NT2/D1 (cell line): ENCODE results near the gene LIPH.
A peak's percentile ranks its signal among the peaks of the same experiment; 100 is the strongest.

ENCODE experiments used
- DNase-seq: peaks from one replicate; pipeline ENCODE4 v3.0.0-alpha.2; 2011; ENCODE audit warnings: low read depth, low spot score
- H3K27me3 ChIP-seq: 2 replicates; pipeline ENCODE4 v1.6.0; 2011; ENCODE audit warnings: mild to moderate bottlenecking; ENCODE audit not compliant: insufficient read length, insufficient read depth
- H3K36me3 ChIP-seq: 2 replicates; pipeline ENCODE4 v1.6.1; 2011; ENCODE audit warnings: mild to moderate bottlenecking, low read length, mixed read lengths; ENCODE audit not compliant: insufficient read depth, insufficient read length
- H3K4me1 ChIP-seq: 2 replicates; pipeline ENCODE4 v1.5.1; 2011; ENCODE audit not compliant: insufficient read depth, insufficient read length
- H3K4me3 ChIP-seq: 2 replicates; pipeline ENCODE4 v1.5.1; 2011; ENCODE audit warnings: low read depth; ENCODE audit not compliant: insufficient read length
- H3K9ac ChIP-seq: 2 replicates; pipeline ENCODE4 v1.6.0; 2011; ENCODE audit warnings: low read depth; ENCODE audit not compliant: insufficient read length
- H3K9me3 ChIP-seq: 2 replicates; pipeline ENCODE4 v1.5.1; 2011; ENCODE audit warnings: mild to moderate bottlenecking, low read length; ENCODE audit not compliant: insufficient read depth
- SUZ12 ChIP-seq: IDR thresholded peaks from 2 replicates; pipeline ENCODE4 v1.6.1; 2011; ENCODE audit not compliant: insufficient read length, insufficient read depth; ENCODE audit errors: extremely low read depth
- YY1 ChIP-seq: IDR thresholded peaks from 2 replicates; pipeline ENCODE4 v1.6.1; 2011; ENCODE audit not compliant: insufficient read length, insufficient read depth
- ZNF274 ChIP-seq: IDR thresholded peaks from 2 replicates; pipeline ENCODE4 v1.6.1; 2011; ENCODE audit warnings: mild to moderate bottlenecking, low read depth, low read length

Gene LIPH

GRCh38 chr3:185465471-185465870, 86.9 kb downstream of the LIPH start:
- no peak overlapping the region for H3K9ac ChIP-seq
- no peak overlapping the region for H3K4me3 ChIP-seq
- H3K36me3 ChIP-seq, result peaks cover 8% of the 10 kb centered on the region
- no peak for DNase-seq
- TF ChIP-seq ZNF274, result no peak
- no peak for TF ChIP-seq YY1
- no peak for TF ChIP-seq SUZ12
- no peaks in the 10 kb centered on the region for H3K27me3 ChIP-seq
- peaks cover 2% of the 10 kb centered on the region for H3K4me1 ChIP-seq
- no peaks in the 10 kb centered on the region for H3K9me3 ChIP-seq

GRCh38 chr3:185460719-185461350, 91.6 kb downstream of the LIPH start:
- no peaks in the 10 kb centered on the region for H3K27me3 ChIP-seq
- H3K4me3 ChIP-seq, result no peak overlapping the region
- DNase-seq, result peak; percentile 13
- TF ChIP-seq YY1, result no peak
- H3K9me3 ChIP-seq, result no peaks in the 10 kb centered on the region
- no peak overlapping the region for H3K9ac ChIP-seq
- no peaks in the 10 kb centered on the region for H3K4me1 ChIP-seq
- no peaks in the 10 kb centered on the region for H3K36me3 ChIP-seq

- no peak for TF ChIP-seq YY1
- TF ChIP-seq ZNF274, result no peak
- no peak for TF ChIP-seq SUZ12
- H3K36me3 ChIP-seq, result no peaks in the 10 kb centered on the region
- DNase-seq, result no peak
- no peak overlapping the region for H3K4me3 ChIP-seq
- H3K9ac ChIP-seq, result no peak overlapping the region
- no peaks in the 10 kb centered on the region for H3K9me3 ChIP-seq
- H3K27me3 ChIP-seq, result no peaks in the 10 kb centered on the region
- H3K4me1 ChIP-seq, result no peaks in the 10 kb centered on the region
These were observed 92.1 kb downstream of the LIPH start for GRCh38 chr3:185460309-185460708.

GRCh38 chr3:185457376-185457775, 95.0 kb downstream of the LIPH start:
- Histone ChIP-seq H3K9ac (no peak overlapping the region), H3K36me3 (no peaks in the 10 kb centered on the region), H3K27me3 (no peaks in the 10 kb centered on the region), H3K4me1 (no peaks in the 10 kb centered on the region), H3K4me3 (no peak overlapping the region), H3K9me3 (no peaks in the 10 kb centered on the region)
- TF ChIP-seq SUZ12 (no peak), YY1 (no peak), ZNF274 (no peak)
- DNase-seq, result no peak
